Pons (tissue), 1 donor: Measurements from ENCODE around the gene MYO5A.
A peak's percentile ranks its signal among the peaks of the same experiment; 100 is the strongest.
"Not testable (repeated sequence)": the region's sequence is repeated elsewhere in the genome, so short reads cannot be mapped to it uniquely, and the experiment has no call there.

ENCODE experiments used
- DNase-seq: peaks from one replicate; pipeline ENCODE4 v3.0.0-alpha.2; 2016; ENCODE audit warnings: low spot score

MYO5A gene

DNA sequence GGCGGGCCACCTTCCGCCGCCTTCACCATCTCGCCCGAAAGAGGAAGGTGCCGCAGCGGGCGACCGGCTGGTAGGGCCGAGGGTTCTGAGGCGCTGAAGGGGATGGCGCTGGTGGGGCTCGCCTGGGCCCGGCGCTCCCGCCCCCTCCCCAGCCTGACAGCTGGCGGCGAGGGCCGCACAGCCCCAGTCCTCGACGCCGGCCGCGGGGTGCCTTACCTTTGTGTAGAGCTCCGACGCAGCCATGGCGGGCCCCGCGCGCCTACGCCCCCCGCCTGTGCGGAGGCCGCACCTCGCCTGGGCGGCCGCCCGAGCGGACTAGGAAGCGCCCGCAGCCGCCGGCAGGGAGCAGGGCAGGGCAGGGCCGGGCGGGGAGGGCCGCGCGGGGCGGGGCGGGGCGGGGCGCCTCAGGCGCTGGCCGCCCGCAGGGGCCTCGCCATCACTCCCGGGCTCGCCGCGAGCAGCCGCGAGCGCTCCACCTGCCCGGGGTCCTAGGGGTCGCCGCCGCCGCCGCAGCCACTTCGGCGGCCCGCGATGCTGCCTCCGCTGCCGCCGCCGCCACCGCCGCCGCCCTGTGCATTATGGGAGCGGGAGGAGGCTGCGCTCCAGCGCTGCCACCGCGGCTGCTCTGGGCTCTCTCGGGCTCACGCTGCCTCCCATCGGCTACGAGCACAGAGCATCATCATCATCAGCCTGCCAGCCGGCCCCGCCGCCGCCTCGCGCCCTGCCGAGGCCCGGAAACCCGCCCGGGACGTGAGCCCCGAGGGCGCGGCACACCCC, at the start of gene MYO5A:
Gene MYO5A (minus strand): TSS at position 317 of the 777 bp plus-strand sequence. CDS start 74 bp downstream, at position 243.
- peak; percentile 68 for DNase-seq

DNA sequence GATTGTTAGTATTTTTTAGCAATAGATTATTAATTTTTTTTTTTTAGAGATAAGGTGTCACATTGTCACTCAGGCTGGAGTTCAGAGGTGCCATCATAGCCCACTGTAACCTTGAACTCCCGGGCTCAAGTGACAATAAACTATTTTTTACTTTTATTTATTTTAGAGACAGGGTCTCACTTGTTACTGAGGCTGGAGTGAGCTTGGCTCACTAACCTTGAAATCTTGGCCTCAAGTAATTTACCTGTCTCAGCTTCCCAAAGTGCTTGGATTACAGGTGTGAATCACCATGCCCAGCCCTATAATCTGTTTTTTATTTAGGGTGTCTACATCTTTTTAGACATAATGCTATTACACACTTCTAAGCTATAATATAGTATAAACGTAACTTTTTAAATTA, 48.0 kb upstream of the MYO5A start:
- no peak for DNase-seq

DNA sequence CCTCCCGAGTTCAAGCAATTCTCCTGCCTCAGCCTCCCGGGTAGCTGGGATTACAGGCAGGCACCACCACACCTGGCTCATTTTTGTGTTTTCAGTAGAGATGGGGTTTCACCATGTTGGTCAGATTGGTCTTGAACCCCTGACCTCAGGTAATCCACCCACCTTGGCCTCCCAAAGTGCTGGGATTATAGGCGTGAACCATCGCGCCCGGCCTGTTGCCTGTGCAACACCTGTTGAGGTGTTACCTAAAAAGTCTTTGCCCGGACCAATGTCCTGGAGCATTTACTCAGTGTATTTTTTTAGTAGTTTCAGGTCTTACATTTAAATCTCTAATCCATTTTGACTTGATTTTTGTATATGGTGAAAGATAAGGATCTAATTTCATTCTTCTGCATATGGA, 46.9 kb upstream of the MYO5A start:
- not testable (repeated sequence) for DNase-seq

DNA sequence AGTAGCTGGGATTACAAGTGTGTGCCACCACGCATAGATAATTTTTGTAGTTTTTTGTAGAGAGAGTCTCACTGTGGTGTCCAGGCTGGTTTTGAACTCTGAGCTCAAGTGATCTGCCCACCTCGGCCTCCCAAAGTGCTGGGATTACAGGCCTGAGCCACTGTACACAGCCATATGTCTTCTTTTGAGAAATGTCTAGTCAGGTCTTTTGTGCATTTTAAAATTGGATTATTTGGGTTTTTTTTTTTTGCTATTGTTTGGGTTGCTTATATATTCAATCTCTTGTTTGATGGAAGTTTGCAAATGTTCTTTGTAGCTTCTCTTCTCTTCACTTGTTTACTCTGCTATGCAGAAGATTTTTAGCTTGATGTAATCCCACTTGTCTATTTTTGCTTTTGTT, 46.4 kb upstream of the MYO5A start:
- no peak for DNase-seq

DNA sequence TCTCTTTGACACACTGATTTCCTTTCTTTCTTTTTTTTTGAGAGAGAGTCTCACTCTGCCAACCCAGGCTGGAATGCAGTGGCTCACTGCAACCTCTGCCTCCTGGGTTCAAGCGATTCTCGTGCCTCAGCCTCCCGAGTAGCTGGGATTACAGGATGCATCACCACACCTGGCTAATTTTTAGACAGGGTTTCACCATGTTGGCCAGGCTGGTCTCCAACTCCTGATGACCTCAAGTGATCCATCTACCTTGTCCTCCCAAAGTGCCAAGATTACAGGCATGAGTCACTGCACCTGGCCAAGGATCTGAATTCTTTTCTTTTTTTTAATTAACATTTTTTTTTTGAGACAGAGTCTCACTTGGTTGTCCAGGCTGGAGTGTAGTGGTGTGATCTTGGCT, 45.9 kb upstream of the MYO5A start:
- DNase-seq, result not testable (repeated sequence)

DNA sequence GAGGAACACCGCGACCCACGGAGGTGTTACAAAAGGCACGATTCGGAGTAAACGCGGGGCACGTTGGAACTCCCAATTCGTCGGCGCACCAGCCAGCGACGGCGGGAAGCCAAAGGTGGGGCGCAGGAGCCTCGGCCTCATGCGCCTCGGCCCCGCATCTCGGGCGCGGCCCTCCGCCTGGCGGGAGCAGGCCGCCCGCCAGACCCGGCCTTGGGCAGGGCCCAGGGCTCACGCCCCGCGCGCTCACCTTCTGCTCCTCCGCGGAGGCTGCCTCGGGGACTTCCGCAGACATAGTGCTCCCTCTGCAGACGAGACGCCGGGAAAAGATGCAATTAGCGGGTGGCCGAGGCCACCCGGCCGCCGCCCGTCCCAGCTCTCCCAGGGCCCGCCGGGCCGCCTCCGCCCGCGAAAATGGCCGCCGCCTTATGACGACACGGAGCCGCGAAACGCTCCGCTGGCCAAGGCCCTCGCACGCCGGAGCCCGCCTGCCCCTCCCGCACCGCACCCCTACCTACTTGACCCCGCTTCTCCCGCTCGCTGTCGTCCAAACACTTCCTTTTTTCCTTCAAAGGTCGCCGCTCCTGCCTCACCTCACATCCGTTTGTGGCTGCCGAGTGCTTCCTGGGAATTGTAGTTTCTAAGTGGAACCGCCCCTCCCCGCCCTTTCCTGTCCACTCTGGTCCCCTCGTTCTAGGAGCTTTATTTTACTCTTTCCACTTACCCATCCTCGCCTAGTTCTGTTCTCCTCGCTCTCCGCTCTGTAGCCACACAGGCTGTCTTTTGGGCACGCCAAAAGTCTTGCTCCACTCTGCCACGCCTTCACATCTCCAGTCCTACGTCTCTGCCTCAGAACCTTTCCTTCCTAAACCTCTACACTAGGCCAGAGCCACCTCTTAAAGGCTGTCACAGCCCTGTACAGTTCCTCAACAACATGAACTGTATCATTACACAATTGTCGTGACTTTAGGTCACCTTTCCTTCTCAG, 40.2 kb upstream of the MYO5A start, which contains the start of gene ARPP19:
Gene ARPP19 (minus strand): TSS at position 430 of the 985 bp plus-strand sequence. CDS start 138 bp downstream, at position 292.
- peak; percentile 91 for DNase-seq

DNA sequence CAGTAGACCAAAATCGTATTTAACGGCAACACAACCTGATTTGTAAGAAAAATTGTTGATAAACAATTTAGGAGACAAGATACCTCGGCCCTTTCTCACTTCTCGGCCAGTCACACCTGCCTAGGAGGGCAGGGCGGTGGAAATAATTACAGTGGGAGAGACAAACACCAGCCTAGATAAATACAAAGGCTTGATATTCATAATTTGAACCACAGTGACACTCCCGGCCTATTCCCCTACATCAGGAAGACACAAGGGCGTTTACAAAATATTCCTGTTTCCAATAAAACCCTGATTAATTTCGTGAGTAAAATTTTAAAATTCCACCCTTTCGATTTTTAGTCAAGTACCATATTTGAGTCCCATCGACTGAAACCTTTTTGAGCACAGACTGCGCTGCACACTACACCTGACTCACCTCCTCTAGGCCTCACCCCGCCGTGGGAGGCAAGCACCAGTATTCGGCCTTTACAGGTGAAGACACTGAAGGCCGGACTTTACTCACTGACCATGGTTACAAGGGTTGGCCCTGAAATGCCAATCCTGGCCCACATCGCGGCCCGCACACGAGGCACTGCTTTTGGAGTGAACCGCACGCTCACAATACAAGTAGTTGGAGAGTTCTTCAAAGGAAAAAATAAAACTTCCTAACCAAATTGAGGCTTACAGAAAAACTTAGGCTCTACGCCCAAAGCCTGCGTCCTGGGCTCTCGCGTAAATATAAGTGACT, 39.4 kb upstream of the MYO5A start:
- DNase-seq, result peak; percentile 28

DNA sequence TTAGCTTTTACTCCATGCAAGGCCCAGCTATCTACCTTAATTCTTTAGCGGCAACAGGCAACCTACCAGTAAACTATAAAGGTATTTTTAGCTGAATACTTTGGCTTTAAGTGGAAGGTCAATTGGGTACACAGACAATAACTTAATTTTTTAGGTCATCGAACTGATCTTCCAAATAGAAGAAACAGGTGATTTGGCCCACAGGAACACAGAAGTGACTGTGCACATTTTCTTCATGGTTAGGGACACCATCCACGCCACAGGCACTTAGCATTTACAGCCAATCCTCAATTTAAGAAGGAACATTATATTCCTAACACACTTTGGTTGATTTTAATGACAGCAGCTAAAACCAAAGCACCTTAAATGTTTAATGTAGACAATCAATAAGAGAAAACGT, 38.2 kb upstream of the MYO5A start:
- DNase-seq, result no peak

DNA sequence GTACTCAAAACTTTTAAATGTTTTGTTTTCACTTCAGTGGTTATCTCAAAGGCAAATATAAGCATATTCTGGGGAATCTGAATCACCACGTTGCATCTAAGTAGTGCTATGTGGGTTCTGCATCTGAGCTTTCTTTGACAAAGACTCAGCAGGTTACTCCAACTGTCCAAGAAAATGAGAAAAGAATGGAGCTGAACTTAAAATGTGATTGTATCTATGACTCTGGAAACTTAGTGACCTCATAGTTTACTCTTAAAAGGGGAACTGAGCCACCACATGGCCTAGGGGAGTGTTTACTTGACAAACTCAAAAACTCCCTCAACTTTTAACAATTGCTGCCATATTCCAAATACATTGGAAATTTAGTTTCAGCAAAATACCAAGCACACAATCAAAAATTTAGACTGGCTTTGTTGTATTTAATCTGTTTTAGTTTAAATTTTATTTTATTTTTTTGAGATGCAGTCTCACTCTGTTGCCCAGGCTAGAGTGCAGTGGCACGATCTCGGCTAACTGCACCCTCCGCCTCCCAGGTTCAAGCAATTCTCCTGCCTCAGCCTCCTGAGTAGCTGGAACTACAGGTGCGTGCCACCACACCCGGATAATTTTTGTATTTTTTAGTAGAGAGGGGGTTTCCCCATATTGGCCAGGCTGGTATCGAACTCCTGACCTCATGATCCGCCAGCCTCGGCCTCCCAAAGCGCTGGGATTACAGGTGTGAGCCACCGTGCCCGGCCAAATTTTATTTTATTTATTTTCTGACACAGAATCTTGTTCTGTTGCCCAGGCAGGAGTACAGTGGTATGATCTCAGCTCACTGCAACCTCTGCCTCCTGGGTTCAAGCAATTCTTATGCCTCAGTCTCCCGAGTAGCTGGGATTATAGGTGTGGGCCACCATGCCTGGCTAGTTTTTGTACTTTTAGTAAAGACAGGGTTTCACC, 37.0 kb upstream of the MYO5A start:
- DNase-seq, result not testable (repeated sequence)

DNA sequence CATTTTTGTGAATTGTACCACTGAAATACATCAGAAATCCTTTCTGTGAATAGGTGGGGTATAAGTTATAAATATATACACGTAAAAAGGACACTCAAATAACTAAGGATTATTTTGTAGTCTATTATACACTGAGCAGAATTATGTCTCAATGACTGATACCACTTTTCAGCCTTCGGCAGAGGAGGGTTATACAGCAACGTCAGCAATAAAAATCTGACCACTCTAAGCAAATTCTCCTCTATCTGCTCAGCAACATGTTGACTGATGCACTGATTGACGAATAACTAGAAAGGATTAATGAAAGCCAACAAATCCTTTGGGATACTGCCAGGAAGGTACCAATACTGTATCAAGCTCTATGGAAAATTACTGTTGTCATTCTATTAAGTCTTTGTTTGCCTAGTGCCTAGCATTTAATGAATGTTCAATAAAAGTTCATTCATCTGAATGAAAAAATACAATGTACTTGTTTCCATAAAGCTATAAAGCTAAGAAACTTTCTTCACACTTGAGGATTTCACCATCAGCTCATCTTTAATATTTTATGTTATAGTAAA, 34.9 kb upstream of the MYO5A start:
- no peak for DNase-seq

DNA sequence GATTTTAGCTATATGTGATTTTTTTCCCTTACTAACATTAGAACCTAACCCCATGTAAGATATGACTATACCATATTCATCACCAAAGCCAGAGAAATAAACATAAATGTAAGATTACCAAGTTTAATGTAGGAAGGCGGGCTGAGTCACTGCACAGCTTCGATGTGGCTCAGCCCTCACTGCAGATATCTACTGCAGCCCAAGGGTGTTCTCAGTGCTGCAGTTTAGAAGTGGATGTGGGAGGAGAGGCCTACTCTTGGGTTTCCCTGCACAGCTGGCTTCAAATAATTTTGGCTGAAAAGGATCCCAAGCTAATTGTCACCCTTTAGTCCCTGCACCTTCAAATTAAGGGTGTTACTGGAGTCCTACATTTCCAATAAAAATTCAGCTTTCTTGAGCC, 30.9 kb upstream of the MYO5A start:
- DNase-seq, result no peak

DNA sequence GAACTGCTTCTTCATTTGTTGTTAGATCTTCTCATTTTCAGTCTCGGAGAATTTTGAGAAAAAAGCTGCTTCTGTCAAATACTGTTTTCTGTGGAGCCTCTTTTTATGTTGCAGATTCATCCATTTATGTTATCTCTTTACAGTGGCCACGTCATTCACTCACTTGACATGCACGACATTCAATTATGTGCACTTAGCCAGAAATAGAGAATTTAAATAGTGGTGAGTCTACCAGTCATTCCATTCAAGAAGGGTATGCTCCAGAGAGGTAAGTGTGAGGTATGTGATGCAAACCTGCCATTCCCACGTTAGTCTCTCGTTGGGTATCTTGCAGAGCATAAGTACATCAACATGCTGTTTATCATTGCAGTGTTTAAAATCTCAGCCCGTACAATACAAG, 30.3 kb upstream of the MYO5A start:
- no peak for DNase-seq

DNA sequence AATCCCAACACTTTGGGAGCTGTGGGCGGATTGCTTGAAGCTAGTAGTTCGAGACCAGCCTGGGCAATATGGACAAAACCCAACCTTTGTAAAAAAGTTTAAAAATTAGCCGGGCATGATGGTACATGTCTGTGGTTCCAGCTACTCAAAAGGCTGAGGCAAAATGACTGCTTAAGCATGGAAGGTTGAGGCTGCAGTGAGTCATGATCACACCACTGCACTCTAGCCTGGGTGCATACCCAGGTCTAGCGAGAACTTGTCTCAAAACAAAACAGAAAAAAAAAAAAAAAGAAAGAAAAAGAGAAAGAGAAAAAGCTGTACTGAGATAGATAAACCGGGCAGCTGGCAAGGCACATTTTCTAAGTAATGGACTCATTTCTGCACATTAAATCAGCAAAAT, 29.5 kb upstream of the MYO5A start:
- DNase-seq, result no peak

DNA sequence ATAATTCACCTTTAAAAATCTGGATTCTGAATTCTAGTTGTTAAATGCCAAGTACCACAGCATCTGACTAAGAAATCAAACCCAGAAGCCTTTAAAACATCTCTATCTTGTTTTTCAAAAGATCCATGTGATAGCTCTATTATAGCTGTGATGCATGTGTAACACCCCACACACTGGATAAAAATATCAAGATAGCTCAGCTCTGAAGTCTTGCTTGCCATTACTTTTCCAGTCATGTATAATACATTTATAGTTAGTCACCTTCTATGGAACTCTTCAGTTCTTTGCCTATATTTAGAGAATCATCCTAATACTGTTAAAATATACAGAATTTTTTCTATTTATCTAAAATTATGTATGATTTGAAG, 28.6 kb upstream of the MYO5A start:
- DNase-seq, result no peak

DNA sequence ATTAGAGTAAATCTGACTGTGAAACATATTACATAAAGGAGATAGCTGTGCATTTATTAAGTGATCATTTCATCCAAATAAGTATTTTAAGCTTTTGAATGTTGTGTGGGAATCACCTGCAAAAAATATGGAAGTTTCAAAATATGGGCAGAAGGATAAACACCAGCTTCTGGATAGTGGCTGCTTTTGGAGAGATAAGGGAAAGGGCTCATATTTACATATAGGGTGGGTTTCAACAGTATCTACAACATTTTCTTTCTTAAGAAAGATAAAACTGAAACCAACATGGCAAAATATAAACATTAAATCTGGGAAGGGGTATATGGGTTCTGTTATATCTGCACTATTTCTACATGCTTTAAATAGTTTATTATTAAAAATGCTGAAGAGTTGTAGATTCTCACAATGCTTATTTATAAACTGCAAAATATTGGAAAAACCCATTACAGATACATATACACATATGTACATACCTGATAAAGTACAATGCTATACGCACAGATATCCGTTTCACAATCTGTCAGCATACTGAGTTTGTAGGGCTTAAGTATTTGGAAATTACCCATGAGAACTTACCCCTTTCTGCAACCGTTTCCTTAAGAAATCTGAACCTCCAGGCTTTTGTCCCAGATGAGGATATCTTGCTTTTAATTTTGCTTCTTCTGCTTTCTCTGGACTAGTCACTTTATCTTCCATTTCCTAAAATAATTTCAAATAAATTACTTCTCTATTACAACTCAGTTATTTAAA, 28.0 kb upstream of the MYO5A start:
- DNase-seq, result no peak

DNA sequence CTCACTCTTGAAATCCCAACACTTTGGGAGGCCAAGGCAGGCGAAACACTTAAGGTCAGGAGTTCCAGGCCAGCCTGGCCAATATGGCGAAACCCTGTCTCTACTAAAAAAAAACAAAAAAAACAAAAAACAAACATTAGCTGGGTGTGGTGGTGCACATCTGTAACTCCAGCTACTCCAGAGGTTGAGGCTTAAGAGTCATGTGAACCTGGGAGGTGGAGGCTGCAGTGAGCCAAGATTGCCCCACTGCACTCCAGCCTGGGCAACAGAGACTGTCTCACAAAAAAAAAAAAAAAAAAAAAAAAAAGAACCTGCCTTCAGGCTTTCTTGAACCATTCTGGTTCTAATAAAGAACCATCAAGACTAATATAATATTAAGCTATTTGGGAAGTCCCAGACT, 23.6 kb upstream of the MYO5A start:
- DNase-seq, result no peak

DNA sequence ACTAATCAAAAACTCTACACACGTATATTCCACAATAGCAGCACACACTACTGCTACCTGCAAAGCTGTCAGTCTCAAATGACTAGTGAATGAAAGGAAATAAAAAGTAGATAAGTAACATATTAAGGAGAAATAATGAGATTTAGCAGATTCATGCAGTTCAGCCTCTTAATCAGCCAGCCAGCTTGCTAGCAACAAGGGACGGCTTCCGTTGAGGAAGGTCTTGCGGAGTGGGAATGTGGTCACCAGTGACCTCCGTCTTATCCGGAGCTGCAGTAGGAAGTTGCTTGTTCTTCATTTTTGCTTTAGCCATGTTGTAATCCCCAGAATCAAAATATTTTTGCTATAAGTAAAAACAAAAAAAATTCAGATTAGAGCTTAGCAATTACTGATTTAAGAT, 23.1 kb upstream of the MYO5A start:
- no peak for DNase-seq

DNA sequence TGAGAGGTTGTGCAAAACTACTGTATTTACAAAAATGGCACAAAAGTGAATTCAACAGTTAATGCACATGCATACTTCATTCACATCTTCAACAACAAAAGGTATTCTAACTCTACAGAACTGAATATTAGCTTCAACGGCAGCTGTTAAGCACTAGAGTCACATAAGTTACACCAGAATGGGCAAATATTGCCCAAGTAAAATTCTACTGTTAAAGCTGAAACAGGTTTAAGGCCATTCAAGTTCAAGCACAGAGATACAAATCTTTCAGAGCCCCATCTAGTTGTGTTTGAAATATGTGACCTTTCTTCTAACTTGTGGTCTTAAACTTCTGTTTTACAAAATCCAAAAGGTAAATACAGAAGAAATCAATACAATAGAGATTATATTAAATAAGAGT, 22.5 kb upstream of the MYO5A start:
- DNase-seq, result not testable (repeated sequence)

DNA sequence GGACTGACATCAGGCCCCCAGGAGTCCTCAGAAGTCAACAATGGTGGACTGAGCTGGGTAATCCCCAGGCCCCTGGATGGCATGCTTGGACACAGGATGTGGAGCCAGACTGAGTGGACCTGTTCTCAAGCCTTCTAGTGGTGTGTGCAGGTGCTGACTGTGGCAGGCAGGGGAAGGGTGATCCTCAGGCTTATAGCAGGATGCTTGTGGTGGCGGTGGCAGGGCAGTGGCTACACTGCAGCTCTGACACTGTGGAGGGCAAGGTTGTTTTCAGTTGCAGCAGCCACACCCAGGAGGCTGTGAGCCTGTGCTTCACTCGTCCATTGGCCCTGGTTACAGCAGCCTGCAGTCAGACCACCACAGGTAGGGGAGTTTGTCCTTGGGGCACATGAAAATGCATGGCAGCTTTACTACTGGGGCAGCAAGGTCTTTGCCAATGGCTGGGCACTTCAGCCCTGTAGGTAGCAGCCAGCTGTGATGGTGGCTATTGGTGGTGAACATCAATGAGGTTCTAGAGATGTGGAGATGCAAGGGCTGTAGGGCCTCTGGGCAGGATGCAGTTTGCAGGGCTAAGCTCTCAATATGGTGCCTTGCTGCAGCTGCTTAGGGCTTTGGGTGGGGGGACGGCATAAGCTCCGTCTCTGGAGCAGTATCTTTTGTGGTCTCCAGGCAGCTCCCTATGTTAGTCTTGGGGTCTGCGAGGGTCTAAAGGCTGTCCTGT, 17.5 kb upstream of the MYO5A start:
- DNase-seq, result no peak
